ENCODE measurements around the gene ZNF280A. TPM values are rescaled to one million over a fixed set of nuclear protein-coding genes. Genes with fewer than 3 reads are reported as not detected.

ZNF280A gene
- total RNA-seq, 1 experiment from 2014 or later = 0.10 TPM

DNA sequence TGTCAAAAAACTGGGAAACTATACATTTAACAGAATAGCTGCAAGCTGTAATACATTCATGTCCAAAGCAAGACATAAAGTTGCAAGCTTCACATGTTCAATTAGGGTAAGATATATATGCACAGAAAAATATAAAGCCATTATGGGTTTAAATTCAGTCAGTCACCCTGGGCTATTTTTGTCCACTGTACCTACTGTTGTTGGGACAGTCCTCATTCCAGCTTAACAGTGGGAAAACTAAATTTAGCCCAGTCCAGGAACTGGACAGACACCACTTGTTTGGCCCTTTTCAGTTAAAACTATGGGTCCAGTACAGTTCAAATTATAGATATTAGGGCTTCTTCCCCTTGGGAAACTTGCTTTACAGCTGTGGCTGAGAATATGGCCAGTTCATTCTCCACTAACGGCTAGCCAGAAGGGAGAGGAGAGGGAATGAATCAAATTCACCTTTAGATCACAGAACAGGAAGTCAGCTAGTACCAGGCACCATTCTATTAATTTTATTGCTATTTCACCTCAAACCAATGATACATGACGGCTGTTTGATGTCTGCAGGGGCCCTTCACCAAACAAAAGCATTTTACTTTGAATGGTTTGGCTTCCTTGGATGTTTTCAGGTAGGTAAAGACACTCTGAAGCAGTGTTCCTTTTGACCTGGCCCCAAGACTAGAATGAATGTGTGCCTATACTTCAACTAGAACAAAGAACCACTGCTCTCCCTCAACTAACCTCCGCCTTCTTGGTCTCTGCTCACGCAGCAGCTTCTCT, 33.8 kb downstream of the ZNF280A start:
- Histone ChIP-seq H3K36me3 (ENCODE audit: control insufficient read depth, insufficient read depth, low read length) (no peaks in the 10 kb centered on the region), H3K27ac (ENCODE audit: low read length) (no peak overlapping the region), H3K4me1 (ENCODE audit: control insufficient read depth, insufficient read depth, low read length) (no peaks in the 10 kb centered on the region), H3K9me3 (ENCODE audit: control insufficient read depth, insufficient read depth, low read depth, low read length) (no peaks in the 10 kb centered on the region), H3K4me3 (ENCODE audit: low read depth in 2 of 2, low read length in 2 of 2) (no peak overlapping the region), H3K27me3 (ENCODE audit: control insufficient read depth, insufficient read depth, low read length) (no peaks in the 10 kb centered on the region)
- TF ChIP-seq, protein P1, sequence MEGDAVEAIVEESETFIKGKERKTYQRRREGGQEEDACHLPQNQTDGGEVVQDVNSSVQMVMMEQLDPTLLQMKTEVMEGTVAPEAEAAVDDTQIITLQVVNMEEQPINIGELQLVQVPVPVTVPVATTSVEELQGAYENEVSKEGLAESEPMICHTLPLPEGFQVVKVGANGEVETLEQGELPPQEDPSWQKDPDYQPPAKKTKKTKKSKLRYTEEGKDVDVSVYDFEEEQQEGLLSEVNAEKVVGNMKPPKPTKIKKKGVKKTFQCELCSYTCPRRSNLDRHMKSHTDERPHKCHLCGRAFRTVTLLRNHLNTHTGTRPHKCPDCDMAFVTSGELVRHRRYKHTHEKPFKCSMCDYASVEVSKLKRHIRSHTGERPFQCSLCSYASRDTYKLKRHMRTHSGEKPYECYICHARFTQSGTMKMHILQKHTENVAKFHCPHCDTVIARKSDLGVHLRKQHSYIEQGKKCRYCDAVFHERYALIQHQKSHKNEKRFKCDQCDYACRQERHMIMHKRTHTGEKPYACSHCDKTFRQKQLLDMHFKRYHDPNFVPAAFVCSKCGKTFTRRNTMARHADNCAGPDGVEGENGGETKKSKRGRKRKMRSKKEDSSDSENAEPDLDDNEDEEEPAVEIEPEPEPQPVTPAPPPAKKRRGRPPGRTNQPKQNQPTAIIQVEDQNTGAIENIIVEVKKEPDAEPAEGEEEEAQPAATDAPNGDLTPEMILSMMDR (IDR thresholded peaks at IDR 0.05) = no peak
- TF ChIP-seq TCF7L2 (IDR thresholded peaks at IDR 0.05; ENCODE audit: low read depth, low read length) (no peak), POLR2AphosphoS5 (IDR thresholded peaks at IDR 0.05; ENCODE audit: low read depth, low read length) (no peak), SIN3A (IDR thresholded peaks at IDR 0.05; ENCODE audit: borderline replicate concordance, insufficient read depth, low read depth, low read length) (no peak)
- TF ChIP-seq, protein P2, sequence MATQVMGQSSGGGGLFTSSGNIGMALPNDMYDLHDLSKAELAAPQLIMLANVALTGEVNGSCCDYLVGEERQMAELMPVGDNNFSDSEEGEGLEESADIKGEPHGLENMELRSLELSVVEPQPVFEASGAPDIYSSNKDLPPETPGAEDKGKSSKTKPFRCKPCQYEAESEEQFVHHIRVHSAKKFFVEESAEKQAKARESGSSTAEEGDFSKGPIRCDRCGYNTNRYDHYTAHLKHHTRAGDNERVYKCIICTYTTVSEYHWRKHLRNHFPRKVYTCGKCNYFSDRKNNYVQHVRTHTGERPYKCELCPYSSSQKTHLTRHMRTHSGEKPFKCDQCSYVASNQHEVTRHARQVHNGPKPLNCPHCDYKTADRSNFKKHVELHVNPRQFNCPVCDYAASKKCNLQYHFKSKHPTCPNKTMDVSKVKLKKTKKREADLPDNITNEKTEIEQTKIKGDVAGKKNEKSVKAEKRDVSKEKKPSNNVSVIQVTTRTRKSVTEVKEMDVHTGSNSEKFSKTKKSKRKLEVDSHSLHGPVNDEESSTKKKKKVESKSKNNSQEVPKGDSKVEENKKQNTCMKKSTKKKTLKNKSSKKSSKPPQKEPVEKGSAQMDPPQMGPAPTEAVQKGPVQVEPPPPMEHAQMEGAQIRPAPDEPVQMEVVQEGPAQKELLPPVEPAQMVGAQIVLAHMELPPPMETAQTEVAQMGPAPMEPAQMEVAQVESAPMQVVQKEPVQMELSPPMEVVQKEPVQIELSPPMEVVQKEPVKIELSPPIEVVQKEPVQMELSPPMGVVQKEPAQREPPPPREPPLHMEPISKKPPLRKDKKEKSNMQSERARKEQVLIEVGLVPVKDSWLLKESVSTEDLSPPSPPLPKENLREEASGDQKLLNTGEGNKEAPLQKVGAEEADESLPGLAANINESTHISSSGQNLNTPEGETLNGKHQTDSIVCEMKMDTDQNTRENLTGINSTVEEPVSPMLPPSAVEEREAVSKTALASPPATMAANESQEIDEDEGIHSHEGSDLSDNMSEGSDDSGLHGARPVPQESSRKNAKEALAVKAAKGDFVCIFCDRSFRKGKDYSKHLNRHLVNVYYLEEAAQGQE (IDR thresholded peaks at IDR 0.05; ENCODE audit: insufficient read depth in 1 of 2, low read depth in 2 of 2, low read length in 1 of 2) = no peak
- POLR2A ChIA-PET = no interaction called here
- no TSS peak for BruUV-seq (replicated peaks)
- no peak for DNase-seq (ENCODE audit: low read depth, low spot score)
- no peak for ATAC-seq
- CTCF ChIA-PET = no interaction called here
- intact Hi-C loops (cut with micrococcal nuclease; ENCODE audit: unreplicated experiment) (no loop called here), in situ Hi-C loops (cut with HindIII; ENCODE audit: low pct_unique_long_range_greater_than_20kb, low sequenced_read_pairs) (no loop called here)

DNA sequence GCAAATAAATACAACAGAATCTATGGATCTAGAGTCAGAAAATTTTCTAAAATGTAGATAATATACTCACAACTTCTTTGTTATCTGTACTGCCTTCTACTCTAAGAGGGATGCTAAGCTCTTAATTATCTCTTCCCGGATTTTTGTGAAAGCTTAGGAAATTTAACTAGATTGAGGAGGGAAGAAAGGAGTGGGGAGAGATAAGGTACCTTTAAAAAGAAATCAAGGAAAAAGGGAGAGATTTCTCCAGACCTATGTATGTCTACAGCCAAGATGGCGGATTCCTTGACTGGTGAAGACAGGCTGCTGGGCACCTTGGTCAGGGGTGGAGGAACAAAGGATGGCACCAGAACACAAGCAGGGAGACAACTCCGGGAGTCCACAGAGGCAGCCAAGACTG, 34.5 kb downstream of the ZNF280A start:
- ATAC-seq (no peak), DNase-seq (ENCODE audit: low read depth, low spot score) (no peak)
- H3K36me3 ChIP-seq (ENCODE audit: control insufficient read depth, insufficient read depth, low read length) = no peaks in the 10 kb centered on the region
- ChIA-PET POLR2A (no interaction called here), CTCF (no interaction called here)
- no TSS peak for BruUV-seq (replicated peaks)
- H3K27me3 ChIP-seq (ENCODE audit: control insufficient read depth, insufficient read depth, low read length) = no peaks in the 10 kb centered on the region
- no peak overlapping the region for H3K4me3 ChIP-seq (ENCODE audit: low read depth in 2 of 2, low read length in 2 of 2)
- in situ Hi-C loops (cut with HindIII; ENCODE audit: low pct_unique_long_range_greater_than_20kb, low sequenced_read_pairs) (no loop called here), intact Hi-C loops (cut with micrococcal nuclease; ENCODE audit: unreplicated experiment) (no loop called here)
- no peak overlapping the region for H3K27ac ChIP-seq (ENCODE audit: low read length)
- no peak for TF ChIP-seq TCF7L2 (IDR thresholded peaks at IDR 0.05; ENCODE audit: low read depth, low read length)
- TF ChIP-seq, protein P2 (IDR thresholded peaks at IDR 0.05; ENCODE audit: insufficient read depth in 1 of 2, low read depth in 2 of 2, low read length in 1 of 2) = no peak
- TF ChIP-seq, protein P1 (IDR thresholded peaks at IDR 0.05) = no peak
- TF ChIP-seq POLR2AphosphoS5 (IDR thresholded peaks at IDR 0.05; ENCODE audit: low read depth, low read length) = no peak
- TF ChIP-seq SIN3A (IDR thresholded peaks at IDR 0.05; ENCODE audit: borderline replicate concordance, insufficient read depth, low read depth, low read length) = no peak
- no peaks in the 10 kb centered on the region for H3K9me3 ChIP-seq (ENCODE audit: control insufficient read depth, insufficient read depth, low read depth, low read length)
- H3K4me1 ChIP-seq (ENCODE audit: control insufficient read depth, insufficient read depth, low read length) = no peaks in the 10 kb centered on the region

Data from Panc1 (cell line).